Stimulated activated naive CD8-positive, alpha-beta T cell treated with anti-CD3 and anti-CD28 coated beads, Interleukin-15, amount 100 ng/mL, for 72 hours (primary cell): ENCODE measurements around the gene TLE1.
"Not testable (repeated sequence)": the region's sequence is repeated elsewhere in the genome, so short reads cannot be mapped to it uniquely, and the experiment has no call there.

Source experiments
- ATAC-seq: fragments of 150-1000 bp; cut with Tn5 transposase; 2 replicates; pipeline ENCODE4 v1.10.0; 2021; ENCODE audit warnings: mild to moderate bottlenecking, moderate library complexity
- DNase-seq, 2 donors: peaks; one replicate each; pipeline ENCODE4 v3.0.0; 2021 to 2022
- H3K27ac Mint-ChIP-seq, 2 donors: one replicate each; pipeline ENCODE4 v1.8.0; 2022; ENCODE audit warnings: mild to moderate bottlenecking in 2 of 2, mixed read lengths in 2 of 2, moderate library complexity in 2 of 2
- H3K27me3 Mint-ChIP-seq: one replicate; pipeline ENCODE4 v1.8.0; 2022; ENCODE audit warnings: mixed read lengths
- H3K4me1 Mint-ChIP-seq: one replicate; pipeline ENCODE4 v1.8.0; 2022; ENCODE audit warnings: mild to moderate bottlenecking, mixed read lengths
- H3K4me3 Mint-ChIP-seq, 2 donors: one replicate each; pipeline ENCODE4 v1.8.0; 2022; ENCODE audit warnings: mild to moderate bottlenecking in 2 of 2, mixed read lengths in 2 of 2, moderate library complexity in 1 of 2
- H3K9me3 Mint-ChIP-seq, 2 donors: one replicate each; pipeline ENCODE4 v1.8.0; 2022; ENCODE audit warnings: mixed read lengths in 2 of 2

TLE1 gene

DNA sequence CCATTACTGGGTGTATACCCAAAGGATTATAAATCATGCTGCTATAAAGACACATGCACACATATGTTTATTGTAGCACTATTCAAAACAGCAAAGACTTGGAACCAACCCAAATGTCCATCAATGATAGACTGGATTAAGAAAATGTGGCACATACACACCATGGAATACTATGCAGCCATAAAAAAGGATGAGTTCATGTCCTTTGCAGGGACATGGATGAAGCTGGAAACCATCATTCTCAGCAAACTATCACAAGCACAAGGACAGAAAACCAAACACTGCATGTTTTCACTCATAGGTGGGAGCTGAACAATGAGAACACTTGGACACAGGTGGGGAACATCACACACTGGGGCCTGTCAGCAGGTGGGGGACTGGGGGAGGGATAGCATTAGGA lies 83.1 kb downstream of the TLE1 start:
- H3K4me3 Mint-ChIP-seq: not testable (repeated sequence)

DNA sequence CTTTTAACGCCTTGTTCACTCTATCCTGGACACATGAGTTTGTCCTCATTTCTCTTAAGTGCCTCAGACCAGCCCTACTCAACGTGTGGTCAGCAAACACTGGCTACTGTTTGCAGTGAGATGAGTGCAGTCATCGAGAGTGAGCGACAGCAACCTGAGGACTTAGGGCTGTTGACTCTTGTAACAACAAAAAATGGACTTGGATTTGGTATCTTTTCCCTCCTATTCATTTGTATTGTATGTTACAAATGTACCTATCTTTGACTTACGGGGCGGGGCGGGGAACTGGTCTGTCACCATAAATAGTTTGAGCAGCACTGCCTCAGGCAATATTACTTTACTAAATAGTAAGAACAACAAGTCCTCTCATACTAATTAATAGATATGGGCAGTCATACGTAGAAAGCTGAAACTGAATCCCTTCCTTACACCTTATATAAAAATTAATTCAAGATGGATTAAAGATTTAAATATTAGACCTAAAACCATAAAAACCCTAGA lies 84.1 kb downstream of the TLE1 start:
- H3K4me1 Mint-ChIP-seq: peaks cover 6% of the 10 kb centered on the region
- no peak overlapping the region for H3K4me3 Mint-ChIP-seq
- no peak overlapping the region for H3K27ac Mint-ChIP-seq
- no peak for ATAC-seq
- no peaks in the 10 kb centered on the region for H3K9me3 Mint-ChIP-seq
- H3K27me3 Mint-ChIP-seq: no peaks in the 10 kb centered on the region
- DNase-seq: no peak

More for the DNA sequence above, 83.1 kb downstream of the TLE1 start:
- H3K9me3 Mint-ChIP-seq, ATAC-seq, H3K4me1 Mint-ChIP-seq, DNase-seq, H3K27ac Mint-ChIP-seq, H3K27me3 Mint-ChIP-seq: not testable (repeated sequence)

GRCh38 chr9:81604306-81605169 lies 84.8 kb downstream of the TLE1 start:
- H3K27ac Mint-ChIP-seq: no peak overlapping the region

DNA sequence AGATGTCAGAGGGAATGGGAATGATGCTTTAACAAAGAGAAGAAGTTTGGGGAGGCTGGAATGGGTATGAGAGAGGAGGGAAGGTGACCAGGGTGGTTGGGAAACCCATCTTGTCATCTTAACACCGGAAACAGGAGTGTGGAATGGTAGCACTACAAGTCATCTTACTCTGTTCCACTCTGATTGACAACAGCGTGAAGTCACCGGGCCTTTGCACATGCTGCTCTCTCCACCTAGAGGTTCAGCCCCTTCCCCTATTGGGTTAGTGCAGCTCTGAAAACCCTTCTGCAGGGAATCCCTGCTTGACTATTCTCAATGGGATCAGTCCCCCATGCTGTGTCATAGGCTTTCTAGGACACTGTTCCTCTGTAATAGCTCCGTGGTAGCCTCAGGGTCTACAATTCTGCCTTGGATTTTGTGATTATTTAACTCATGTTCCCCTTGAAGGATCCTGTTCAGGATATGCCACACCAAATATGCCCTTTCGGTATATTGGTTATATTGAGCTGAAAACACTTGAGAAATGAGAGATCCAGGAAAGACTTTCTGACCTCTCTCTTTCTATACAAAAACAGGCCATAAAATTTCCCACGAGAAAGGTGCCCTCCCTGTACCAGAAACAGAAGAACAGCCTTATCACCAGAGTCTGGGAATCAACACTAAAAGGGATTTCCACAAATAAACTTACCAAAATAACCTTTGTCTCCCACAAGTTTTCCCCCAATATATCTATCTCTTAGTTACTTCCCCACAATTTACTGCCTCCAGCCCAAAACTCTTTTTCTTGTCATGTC lies 86.3 kb downstream of the TLE1 start:
- DNase-seq: no peak
- no peaks in the 10 kb centered on the region for H3K4me1 Mint-ChIP-seq
- peaks cover 10% of the 10 kb centered on the region for H3K27me3 Mint-ChIP-seq
- H3K4me3 Mint-ChIP-seq: no peak overlapping the region
- H3K9me3 Mint-ChIP-seq: no peaks in the 10 kb centered on the region
- no peak for ATAC-seq
- H3K27ac Mint-ChIP-seq: no peak overlapping the region

More at GRCh38 chr9:81604306-81605169, 84.8 kb downstream of the TLE1 start:
- Mint-ChIP-seq H3K4me3 (no peak overlapping the region), H3K9me3 (no peaks in the 10 kb centered on the region), H3K27me3 (no peaks in the 10 kb centered on the region), H3K4me1 (no peaks in the 10 kb centered on the region)
- no peak for DNase-seq
- no peak for ATAC-seq

DNA sequence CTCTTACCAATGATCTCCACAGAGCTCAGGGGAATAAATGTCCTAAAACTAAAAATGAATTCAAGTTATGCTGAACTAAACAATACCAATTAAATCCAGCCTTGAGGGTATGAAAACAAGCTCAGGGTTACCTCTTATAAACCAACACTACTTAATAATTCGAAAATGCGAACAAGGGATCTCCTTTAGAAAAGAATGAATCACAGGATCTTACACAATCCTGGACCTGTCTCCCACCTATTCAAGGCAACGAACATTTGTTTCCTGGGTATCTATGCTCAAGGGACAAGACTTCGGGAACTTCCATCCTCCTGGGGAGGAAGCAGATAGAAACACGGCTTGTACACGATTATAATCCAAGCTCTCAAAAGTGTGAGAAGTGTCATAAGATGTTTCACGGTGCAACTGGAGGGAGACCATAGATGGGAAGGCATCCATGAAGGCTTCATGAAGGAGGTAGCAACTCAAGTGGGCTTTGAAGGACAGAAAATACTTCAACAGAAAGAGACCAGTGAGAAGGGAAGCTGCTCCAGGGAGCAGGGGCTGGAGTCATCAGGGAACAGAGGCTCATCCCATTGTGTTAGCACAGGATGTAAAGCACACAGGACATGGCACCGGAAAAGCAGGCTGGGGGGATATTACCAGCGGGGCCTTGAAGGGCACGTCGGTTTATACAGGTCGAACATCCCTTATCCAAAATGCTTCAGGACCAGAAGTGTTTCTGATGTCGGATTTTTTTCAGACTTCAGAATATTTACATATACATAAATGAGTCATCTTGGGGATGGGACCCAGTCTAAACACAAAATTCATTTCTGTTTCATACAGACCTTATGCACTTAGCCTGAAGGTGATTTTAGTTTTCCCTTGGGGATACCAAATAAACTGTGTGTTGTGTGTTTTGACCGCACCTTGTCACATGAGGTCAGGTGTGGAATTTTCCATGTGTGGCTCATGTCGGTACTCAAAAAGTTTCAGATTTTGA lies 87.4 kb downstream of the TLE1 start:
- H3K27ac Mint-ChIP-seq: peak overlapping the region in 1 of 2 donors; percentile 5
- ATAC-seq (no peak), DNase-seq (no peak)
- H3K27me3 Mint-ChIP-seq: peaks cover 21% of the 10 kb centered on the region
- H3K4me3 Mint-ChIP-seq: no peak overlapping the region
- H3K9me3 Mint-ChIP-seq: no peaks in the 10 kb centered on the region
- peaks cover 6% of the 10 kb centered on the region for H3K4me1 Mint-ChIP-seq

DNA sequence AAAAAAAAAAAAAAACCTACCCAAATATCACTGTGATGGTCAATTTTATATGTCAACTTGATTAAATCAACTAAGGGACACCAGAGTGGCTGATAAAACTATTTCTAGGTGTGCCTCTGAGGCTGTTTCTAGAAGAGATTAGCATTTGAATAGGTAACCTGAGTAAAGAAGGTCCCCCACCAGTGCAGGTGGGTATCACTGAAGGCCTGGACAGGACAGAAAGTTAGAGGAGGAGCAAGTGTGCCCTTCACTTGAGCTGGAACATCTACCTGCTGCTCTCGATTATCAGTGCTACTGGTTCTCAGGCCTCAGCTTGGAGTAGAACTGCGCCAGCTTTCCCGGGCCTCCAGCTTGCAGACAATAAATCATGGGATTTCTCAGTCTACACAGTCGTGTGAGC lies 88.7 kb downstream of the TLE1 start:
- DNase-seq: no peak
- Mint-ChIP-seq H3K9me3 (no peaks in the 10 kb centered on the region), H3K27ac (no peak overlapping the region), H3K27me3 (peaks cover 33% of the 10 kb centered on the region), H3K4me3 (no peak overlapping the region), H3K4me1 (peaks cover 11% of the 10 kb centered on the region)
- ATAC-seq: no peak

- DNase-seq (no peak), ATAC-seq (no peak)
- Mint-ChIP-seq H3K4me3 (no peak overlapping the region), H3K27me3 (peaks cover 39% of the 10 kb centered on the region), H3K4me1 (peaks cover 11% of the 10 kb centered on the region), H3K27ac (no peak overlapping the region), H3K9me3 (peaks cover 0 to 3% of the 10 kb centered on the region in 2 donors)
Measured at GRCh38 chr9:81599837-81600236, 89.5 kb downstream of the TLE1 start.

- H3K27me3 Mint-ChIP-seq: peaks cover 49% of the 10 kb centered on the region
- H3K4me1 Mint-ChIP-seq: peaks cover 11% of the 10 kb centered on the region
- H3K9me3 Mint-ChIP-seq: peaks cover 0 to 13% of the 10 kb centered on the region in 2 donors
- ATAC-seq (no peak), DNase-seq (no peak)
- H3K4me3 Mint-ChIP-seq: no peak overlapping the region
- H3K27ac Mint-ChIP-seq: no peak overlapping the region
Measured at GRCh38 chr9:81598811-81599210, 90.5 kb downstream of the TLE1 start.

DNA sequence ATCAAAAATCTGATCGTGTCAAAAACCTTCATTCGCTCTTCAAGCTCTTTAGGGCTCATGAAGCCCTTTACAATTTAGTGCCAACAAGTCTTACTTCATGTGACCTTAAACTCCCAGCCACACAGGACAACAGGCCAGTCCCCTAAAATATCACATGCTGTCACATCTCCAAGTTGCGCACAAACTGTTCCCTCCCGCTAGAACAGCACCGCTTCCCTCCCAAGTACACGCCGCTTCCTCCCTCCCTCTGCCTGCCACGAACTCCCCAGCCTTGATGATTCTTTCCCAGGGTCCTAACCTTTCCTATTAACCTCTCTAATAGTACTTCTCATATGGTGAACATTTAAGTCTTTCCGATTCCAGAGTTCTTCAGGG lies 91.2 kb downstream of the TLE1 start:
- H3K4me1 Mint-ChIP-seq: peaks cover 11% of the 10 kb centered on the region
- H3K27me3 Mint-ChIP-seq: peaks cover 55% of the 10 kb centered on the region
- H3K27ac Mint-ChIP-seq: peak overlapping the region in 1 of 2 donors; percentile 55
- H3K9me3 Mint-ChIP-seq: peaks cover 0 to 15% of the 10 kb centered on the region in 2 donors
- DNase-seq (no peak), ATAC-seq (no peak)
- no peak overlapping the region for H3K4me3 Mint-ChIP-seq

GRCh38 chr9:81597419-81598122 lies 91.8 kb downstream of the TLE1 start:
- Mint-ChIP-seq H3K27me3 (peaks cover 60% of the 10 kb centered on the region), H3K9me3 (peaks cover 0 to 15% of the 10 kb centered on the region in 2 donors), H3K4me3 (no peak overlapping the region), H3K4me1 (peaks cover 11% of the 10 kb centered on the region), H3K27ac (no peak overlapping the region)
- ATAC-seq: no peak
- DNase-seq: no peak

DNA sequence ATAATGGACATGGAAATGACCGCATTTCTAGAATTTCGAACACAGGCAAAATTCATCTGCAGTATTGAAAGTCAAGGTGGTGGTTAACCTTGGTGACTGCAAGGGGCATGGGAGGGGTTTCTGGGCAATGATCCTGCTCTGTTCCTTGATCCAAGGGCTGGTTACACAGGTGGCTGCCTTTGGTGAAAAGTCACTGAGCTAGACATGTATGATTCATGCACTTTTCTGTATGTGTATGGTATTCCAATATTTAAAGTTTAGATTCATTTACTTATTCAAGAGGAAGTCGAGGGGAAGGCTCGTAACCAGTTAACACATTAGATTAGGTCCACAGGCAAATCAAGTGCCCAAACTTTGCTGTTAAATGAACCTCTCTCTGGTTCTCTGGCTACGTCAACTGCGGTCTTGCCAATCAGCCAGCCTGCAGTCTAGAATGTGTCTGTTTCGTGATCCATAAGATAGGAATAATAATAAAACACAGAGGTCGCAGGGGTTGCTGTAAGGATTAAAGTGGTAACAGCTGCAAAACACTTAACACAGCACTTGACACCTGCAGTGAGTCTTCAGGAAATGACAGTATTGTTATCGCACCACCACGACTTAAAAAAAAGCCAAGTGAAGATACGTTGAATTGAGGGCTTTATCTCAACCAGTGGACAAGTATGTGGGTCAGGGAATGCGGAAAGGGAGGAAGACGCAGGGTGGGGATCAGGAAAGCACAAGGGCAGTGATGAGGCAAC lies 92.5 kb downstream of the TLE1 start:
- Mint-ChIP-seq H3K4me1 (peaks cover 11% of the 10 kb centered on the region), H3K27me3 (peaks cover 60% of the 10 kb centered on the region), H3K4me3 (no peak overlapping the region), H3K27ac (no peak overlapping the region), H3K9me3 (peaks cover 0 to 15% of the 10 kb centered on the region in 2 donors)
- no peak for DNase-seq
- ATAC-seq: peak; percentile 28

DNA sequence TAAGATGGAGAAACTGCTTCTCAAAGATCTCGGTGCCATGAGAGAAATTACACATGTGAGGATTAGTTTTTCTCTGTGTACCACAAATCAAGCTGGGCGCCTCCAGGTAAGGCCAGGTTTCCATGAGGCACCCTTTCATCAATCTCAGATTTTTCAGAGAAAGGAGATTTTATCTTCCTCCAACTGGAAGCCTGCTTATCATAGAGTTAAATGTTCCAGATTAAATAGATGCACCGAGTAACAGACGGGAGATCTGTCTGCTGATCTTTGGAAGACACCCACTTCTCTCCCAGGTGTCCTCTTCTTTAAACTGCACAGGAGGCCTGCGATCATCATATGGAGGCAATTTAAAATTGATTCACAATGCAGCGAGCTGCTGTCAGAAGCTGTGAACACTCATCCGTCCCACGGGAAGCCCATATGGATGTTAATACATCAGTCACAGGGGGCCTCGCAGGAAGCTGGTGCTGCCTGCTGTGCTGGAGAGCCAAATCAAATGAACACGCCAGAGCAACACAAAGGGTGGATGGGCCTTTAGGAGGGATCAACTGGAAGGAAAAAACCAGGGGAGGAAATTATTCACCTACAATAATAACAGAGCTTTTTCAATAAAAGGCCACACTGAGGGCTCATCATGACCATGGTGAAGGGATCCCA lies 93.3 kb downstream of the TLE1 start:
- H3K27ac Mint-ChIP-seq: peak overlapping the region in 1 of 2 donors; percentile 44
- H3K9me3 Mint-ChIP-seq: peaks cover 0 to 15% of the 10 kb centered on the region in 2 donors
- ATAC-seq (no peak), DNase-seq (no peak)
- peaks cover 60% of the 10 kb centered on the region for H3K27me3 Mint-ChIP-seq
- no peak overlapping the region for H3K4me3 Mint-ChIP-seq
- peaks cover 11% of the 10 kb centered on the region for H3K4me1 Mint-ChIP-seq

- not testable (repeated sequence) for H3K27ac Mint-ChIP-seq, ATAC-seq, DNase-seq, H3K4me3 Mint-ChIP-seq
- peaks cover 11% of the 10 kb centered on the region for H3K4me1 Mint-ChIP-seq
- peaks cover 60% of the 10 kb centered on the region for H3K27me3 Mint-ChIP-seq
- peaks cover 0 to 15% of the 10 kb centered on the region in 2 donors for H3K9me3 Mint-ChIP-seq
Measured at GRCh38 chr9:81595293-81595692, 94.1 kb downstream of the TLE1 start.
